ENCODE results near the gene PRKN.

PRKN gene

GRCh38 chr6:162727322-162728182 lies at the start of gene PRKN, which contains the start of gene PACRG:
Gene PRKN (minus strand): TSS chr6:162727766.
Gene PACRG (plus strand): TSS chr6:162727974.
- DNase-seq (ENCODE audit: low read depth in 2 of 2) = peak; percentile 93 to 94

DNA sequence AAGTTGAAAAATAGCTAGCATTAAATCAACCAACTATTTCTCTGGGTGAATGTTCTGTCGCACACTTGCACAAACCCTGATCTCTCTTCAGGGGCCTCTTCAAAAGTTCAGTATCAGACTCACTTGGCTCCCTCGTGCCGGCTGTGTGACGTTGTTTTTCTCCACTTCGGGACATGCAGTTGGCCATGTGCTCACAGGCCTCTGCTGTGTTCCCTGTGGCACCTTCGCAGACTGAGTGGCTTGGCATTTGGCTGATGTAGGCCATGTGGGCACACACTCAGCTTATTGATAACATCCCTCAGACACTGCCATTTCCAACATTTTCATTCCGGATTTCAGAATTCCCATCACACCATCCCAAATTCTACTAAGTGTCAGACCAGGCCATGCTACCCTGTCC lies 49.5 kb upstream of the PRKN start:
- DNase-seq (ENCODE audit: low read depth in 2 of 2) = no peak

DNA sequence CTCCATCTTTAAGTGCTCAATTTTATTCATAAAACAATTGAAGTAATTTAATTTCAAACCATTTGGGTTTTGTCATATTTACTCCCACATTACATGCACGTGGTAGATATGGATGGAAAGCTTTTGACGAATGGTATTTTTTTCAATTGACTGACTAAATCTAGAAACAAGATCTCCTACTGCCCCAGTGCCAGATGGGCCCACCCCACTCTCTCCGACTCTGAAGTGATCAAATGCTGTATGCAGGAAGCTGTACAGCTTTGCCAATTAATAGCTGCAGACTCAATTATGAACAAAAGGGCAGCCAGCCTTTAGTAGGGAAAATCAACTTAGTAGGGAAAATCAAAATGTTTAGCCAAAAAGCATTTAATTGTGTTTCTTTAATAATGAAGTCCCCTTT lies 46.4 kb upstream of the PRKN start:
- DNase-seq (ENCODE audit: low read depth in 2 of 2) = no peak

- no peak for DNase-seq (ENCODE audit: low read depth in 2 of 2)
Measured at GRCh38 chr6:162772466-162772865, 44.9 kb upstream of the PRKN start.

DNA sequence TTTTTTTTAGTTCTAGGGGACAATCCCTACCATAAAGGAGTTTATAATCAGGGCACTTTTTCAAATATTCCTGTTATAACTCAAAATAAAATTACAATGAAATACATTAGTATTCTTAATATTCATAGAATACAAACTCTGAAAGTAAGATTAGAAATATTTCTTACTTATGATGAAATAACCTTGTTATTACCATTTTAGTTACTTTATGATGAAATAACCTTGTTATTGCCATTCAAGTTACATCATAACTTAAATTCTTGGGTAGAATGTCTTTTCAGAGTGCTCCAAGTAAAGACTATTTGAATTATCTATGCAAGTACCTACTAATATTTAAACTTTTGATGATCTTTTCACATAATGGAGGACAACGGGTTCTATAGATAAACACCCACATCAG lies 43.4 kb upstream of the PRKN start:
- DNase-seq (ENCODE audit: low read depth in 2 of 2) = no peak

- DNase-seq (ENCODE audit: low read depth in 2 of 2) = no peak
Measured at GRCh38 chr6:162770136-162770535, 42.6 kb upstream of the PRKN start.

DNA sequence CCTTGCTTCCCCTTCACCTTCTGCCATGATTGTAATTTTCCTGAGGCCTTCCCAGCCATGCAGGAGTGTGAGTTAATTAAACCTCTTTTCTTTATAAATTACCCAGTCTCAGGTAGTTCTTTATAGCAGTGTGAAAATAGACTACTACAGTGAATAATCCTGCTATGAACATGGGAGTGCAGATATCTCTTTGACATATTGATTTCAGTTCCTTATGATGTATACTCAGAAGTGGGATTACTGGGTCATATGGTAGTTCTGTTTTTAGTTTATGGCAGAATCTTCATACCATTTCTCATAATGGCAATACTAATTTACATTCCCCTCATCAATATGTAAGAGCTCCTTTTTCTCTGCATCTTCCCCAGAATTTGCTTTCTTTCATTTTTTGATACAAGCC lies 26.2 kb upstream of the PRKN start:
- DNase-seq (ENCODE audit: low read depth in 2 of 2) = no peak

DNA sequence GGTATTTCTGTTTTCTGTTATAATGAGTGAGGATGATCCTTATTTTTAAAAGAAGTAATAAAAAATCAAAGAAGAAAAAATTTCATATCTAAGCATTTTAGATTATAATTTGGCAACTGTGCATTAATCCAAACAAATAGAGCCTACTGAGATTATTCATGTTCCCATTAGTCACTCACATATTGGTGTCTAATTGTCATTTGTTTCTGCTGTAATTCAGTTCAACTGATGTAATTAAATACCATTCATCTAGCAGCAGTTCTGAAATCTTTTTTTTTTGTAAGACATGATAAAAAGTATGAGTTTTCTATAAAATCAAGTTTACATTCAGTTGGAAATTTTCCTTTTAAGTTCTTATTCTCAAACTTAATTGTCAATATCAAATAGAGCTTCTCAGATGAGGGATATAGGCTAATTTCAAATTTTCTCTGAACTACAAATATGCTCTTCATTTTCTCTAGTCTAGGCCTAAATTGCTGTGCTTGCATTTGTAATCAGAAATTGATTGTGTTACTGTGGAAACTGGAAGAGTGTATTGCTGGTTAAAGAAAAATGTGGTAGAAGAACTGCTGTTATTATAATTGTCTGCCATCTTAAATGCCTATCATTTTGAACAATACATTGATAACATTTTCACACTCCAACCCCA lies 23.8 kb upstream of the PRKN start:
- no peak for DNase-seq (ENCODE audit: low read depth in 2 of 2)

GRCh38 chr6:162750776-162751175 lies 23.2 kb upstream of the PRKN start:
- no peak for DNase-seq (ENCODE audit: low read depth in 2 of 2)

GRCh38 chr6:162736961-162737360 lies 9.4 kb upstream of the PRKN start:
- DNase-seq (ENCODE audit: low read depth in 2 of 2) = no peak

GRCh38 chr6:162733489-162733888 lies 5.9 kb upstream of the PRKN start:
- DNase-seq (ENCODE audit: low read depth in 2 of 2) = no peak

DNA sequence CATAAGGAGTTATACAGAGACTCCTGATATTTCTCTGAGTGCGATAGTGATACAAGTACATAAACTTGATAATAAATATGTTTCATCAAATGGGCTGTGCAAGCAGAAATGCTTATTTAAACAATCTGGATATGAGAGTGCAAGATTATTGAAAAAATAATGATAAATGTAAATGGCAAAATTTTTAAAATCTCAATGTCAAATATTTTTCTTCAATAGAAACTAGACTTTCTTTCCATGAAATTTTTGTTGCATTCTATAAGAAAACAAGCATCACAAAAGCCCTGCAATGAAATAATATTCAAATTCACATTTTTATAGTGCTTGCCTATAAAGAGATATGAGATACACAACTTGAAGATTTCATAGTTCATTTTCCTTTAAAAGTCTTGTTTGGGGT lies 2.9 kb upstream of the PRKN start:
- DNase-seq (ENCODE audit: low read depth in 2 of 2) = no peak

GRCh38 chr6:162728706-162729105 lies 1.1 kb upstream of the PRKN start:
- DNase-seq (ENCODE audit: low read depth in 2 of 2) = no peak

DNA sequence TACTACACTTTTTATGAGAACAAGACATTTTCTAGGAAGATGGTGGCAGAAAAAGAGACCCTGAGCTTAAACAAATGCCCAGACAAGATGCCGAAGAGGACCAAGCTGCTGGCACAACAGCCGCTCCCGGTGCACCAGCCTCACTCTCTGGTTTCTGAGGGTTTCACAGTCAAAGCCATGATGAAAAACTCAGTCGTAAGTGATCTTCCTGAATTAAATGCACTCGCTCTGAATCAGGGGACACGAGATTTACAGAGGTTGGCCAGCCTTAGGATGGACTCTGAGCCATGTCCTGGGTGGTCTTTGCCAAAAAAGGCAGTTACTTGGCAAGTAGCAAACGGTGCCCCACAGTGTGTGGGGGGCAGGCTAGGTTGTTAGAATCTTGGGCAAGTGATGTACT lies 631 bp upstream of the PRKN start:
- no peak for DNase-seq (ENCODE audit: low read depth in 2 of 2)

DNA sequence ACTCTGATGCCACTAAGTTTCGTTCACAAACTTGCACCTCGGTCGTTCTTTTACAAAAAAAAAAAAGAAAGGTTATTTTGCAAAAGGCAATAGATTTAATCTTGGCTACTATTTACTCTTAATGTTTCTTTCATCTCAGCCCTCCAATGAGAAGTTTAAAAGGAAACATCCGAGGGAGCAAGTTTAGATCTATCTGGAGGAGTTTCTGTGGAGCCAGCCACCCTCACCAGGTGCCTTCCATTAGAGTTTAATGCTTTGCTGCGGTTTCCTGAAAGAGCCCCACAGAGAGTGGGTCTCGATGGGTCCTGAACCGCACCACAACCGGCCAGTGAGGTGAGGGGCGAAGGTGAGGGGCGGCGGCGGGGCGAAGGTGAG lies 632 bp downstream of the PRKN start:
- no peak for DNase-seq (ENCODE audit: low read depth in 2 of 2)

- no peak for DNase-seq (ENCODE audit: low read depth in 2 of 2)
Measured at GRCh38 chr6:162722633-162723032, 4.9 kb downstream of the PRKN start.

GRCh38 chr6:162722226-162722625 lies 5.3 kb downstream of the PRKN start:
- DNase-seq (ENCODE audit: low read depth in 2 of 2) = no peak

DNA sequence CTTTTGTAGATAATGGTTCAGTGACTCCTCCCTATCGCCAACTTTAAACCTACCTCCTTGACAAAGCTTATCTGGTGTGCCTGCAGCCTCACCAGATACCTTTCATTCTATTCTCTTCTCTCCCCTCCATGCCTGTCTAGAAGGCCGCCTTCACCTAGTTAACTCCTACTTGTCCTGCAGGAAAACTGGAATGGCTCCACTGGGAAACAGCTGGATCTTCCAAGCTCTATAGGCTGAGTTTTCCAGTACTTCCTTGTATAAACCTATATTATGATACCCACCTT lies 6.2 kb downstream of the PRKN start:
- no peak for DNase-seq (ENCODE audit: low read depth in 2 of 2)

GRCh38 chr6:162719528-162719927 lies 8.0 kb downstream of the PRKN start:
- DNase-seq (ENCODE audit: low read depth in 2 of 2) = no peak

DNA sequence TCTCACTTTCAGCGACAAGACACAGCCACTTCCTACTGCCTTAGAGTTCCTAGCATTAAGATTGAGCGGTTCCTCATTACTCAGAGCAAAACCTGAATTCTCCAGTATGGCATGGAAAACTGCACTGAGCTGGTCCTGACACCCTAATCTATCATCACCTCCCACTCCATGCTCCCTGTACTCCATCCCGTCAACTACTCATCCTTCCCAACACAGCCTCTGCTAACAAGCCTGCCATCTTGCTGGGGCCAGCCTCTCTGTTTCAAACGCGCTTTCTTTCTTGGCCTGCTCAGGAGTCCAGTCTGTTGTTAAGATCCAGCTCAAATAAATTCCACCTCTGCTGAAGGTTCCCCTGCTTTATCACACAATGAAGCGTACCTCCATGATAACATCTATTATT lies 12.0 kb downstream of the PRKN start:
- no peak for DNase-seq (ENCODE audit: low read depth in 2 of 2)

GRCh38 chr6:162713974-162714780 lies 13.4 kb downstream of the PRKN start:
- DNase-seq (ENCODE audit: low read depth in 2 of 2) = no peak

GRCh38 chr6:162712694-162713093 lies 14.9 kb downstream of the PRKN start:
- DNase-seq (ENCODE audit: low read depth in 2 of 2) = no peak

GRCh38 chr6:162711376-162711775 lies 16.2 kb downstream of the PRKN start:
- DNase-seq (ENCODE audit: low read depth in 2 of 2) = no peak
